Fibroblast of lung (primary cell): ENCODE data around the gene NPHP4. TPM values are rescaled to one million over a fixed set of nuclear protein-coding genes. Genes with fewer than 3 reads are reported as not detected.

Experiments
- DNase-seq, 2 donors: peaks; one replicate each; pipeline versions ENCODE4 v3.0.0 to v3.0.0-alpha.2; 2010; ENCODE audit warnings: low read depth in 2 of 2
- H2AFZ ChIP-seq: 2 replicates; pipeline ENCODE4 v1.5.1; 2012; ENCODE audit warnings: low read length, control low read depth, inconsistent platforms
- H3K27ac ChIP-seq: 2 replicates; pipeline ENCODE4 v1.5.1; 2011; ENCODE audit warnings: low read length, control low read depth; ENCODE audit not compliant: insufficient read depth
- H3K27me3 ChIP-seq: 2 replicates; pipeline ENCODE4 v1.5.1; 2011; ENCODE audit warnings: mild to moderate bottlenecking, low read length; ENCODE audit not compliant: control insufficient read depth, insufficient read depth
- H3K36me3 ChIP-seq: 2 replicates; pipeline ENCODE4 v1.5.1; 2011; ENCODE audit warnings: low read length; ENCODE audit not compliant: control insufficient read depth, insufficient read depth
- H3K4me1 ChIP-seq: 2 replicates; pipeline ENCODE4 v1.5.1; 2011; ENCODE audit warnings: low read length; ENCODE audit not compliant: control insufficient read depth, insufficient read depth; ENCODE audit errors: extremely low read depth
- H3K4me2 ChIP-seq: 2 replicates; pipeline ENCODE4 v1.5.1; 2011; ENCODE audit warnings: low read length, control low read depth; ENCODE audit not compliant: insufficient read depth; ENCODE audit errors: extremely low read depth
- H3K4me3 ChIP-seq, 4 experiments: fragments of 200-600 bp in 1 of 4; sonication (generic) in 1 of 4; replicated peaks in 1 of 4; 2 replicates each; pipeline ENCODE4 v1.5.1; 2011 to 2016; ENCODE audit warnings: low read length in 4 of 4, low read depth in 3 of 4, mild to moderate bottlenecking in 3 of 4, control low read depth in 2 of 4, inconsistent platforms in 1 of 4, mixed read lengths in 1 of 4; ENCODE audit not compliant: insufficient read depth in 1 of 4; ENCODE audit errors: control extremely low read depth in 1 of 4
- H3K79me2 ChIP-seq: 2 replicates; pipeline ENCODE4 v1.5.1; 2012; ENCODE audit warnings: mild to moderate bottlenecking, low read length, inconsistent platforms; ENCODE audit not compliant: control insufficient read depth, insufficient read depth
- H3K9ac ChIP-seq: 2 replicates; pipeline ENCODE4 v1.5.1; 2011; ENCODE audit warnings: mild to moderate bottlenecking, low read length, control low read depth; ENCODE audit not compliant: insufficient read depth
- H3K9me3 ChIP-seq: 2 replicates; pipeline ENCODE4 v1.5.1; 2012; ENCODE audit warnings: low read depth, low read length; ENCODE audit not compliant: control insufficient read depth, insufficient read depth
- H4K20me1 ChIP-seq: 2 replicates; pipeline ENCODE4 v1.5.1; 2011; ENCODE audit warnings: low read length; ENCODE audit not compliant: control insufficient read depth, insufficient read depth; ENCODE audit errors: extremely low read depth
- CTCF ChIP-seq, 2 donors: IDR thresholded peaks in 1 of 2; conservative IDR thresholded peaks in 1 of 2; 1 replicate in 1 of 2; 2 replicates in 1 of 2; pipeline ENCODE4 v1.5.1; 2011 to 2012; ENCODE audit warnings: low read length in 2 of 2, control low read depth in 1 of 2, inconsistent platforms in 1 of 2, low read depth in 1 of 2, mild to moderate bottlenecking in 1 of 2
- EZH2 ChIP-seq: IDR thresholded peaks from 2 replicates; pipeline ENCODE4 v1.5.1; 2012; ENCODE audit warnings: low read length, control low read depth, mild to moderate bottlenecking; ENCODE audit errors: missing control alignments
- polyA plus RNA-seq, 2 donors: library from polyadenylated mRNA; depleted of rRNA in 1 of 2; stranded (reverse) in 1 of 2; unstranded in 1 of 2; fragments of >200 nt; gene quantifications; 2 replicates each; pipeline ENCODE4 v1.2.1, GENCODE V29; 2011 to 2012; ENCODE audit warnings: missing spikeins in 1 of 2
- total RNA-seq: library from RNA; depleted of rRNA; stranded (reverse); fragments of >200 nt; gene quantifications from 2 replicates; pipeline ENCODE4 v1.2.1, GENCODE V29; 2014

The NPHP4 gene
- total and polyA plus RNA-seq, 2 donors (not counting 1 experiment from before 2014, with no cell fraction given), result 1.5 to 4.0 TPM

GRCh38 chr1:5982868-5983267, 9.4 kb downstream of the NPHP4 start:
- TF ChIP-seq CTCF (conservative IDR thresholded peaks at IDR 0.05 in 1 of 2, IDR thresholded peaks at IDR 0.05 in 1 of 2; ENCODE audit: low read depth in 1 of 2, low read length in 2 of 2), result no peak
- TF ChIP-seq EZH2, result no peak
- DNase-seq, result peak; percentile 45 to 58
- Histone ChIP-seq H3K4me3 (no peak overlapping the region), H4K20me1 (no peaks in the 10 kb centered on the region), H3K79me2 (no peaks in the 10 kb centered on the region), H3K27me3 (no peaks in the 10 kb centered on the region), H3K4me1 (no peaks in the 10 kb centered on the region), H3K9ac (no peak overlapping the region), H3K27ac (no peak overlapping the region), H3K9me3 (no peaks in the 10 kb centered on the region), H2AFZ (no peak overlapping the region), H3K4me2 (no peak overlapping the region), H3K36me3 (no peaks in the 10 kb centered on the region)

- H3K27ac ChIP-seq, result no peak overlapping the region
- H3K4me3 ChIP-seq, result no peak overlapping the region
- H2AFZ ChIP-seq, result no peak overlapping the region
- H3K79me2 ChIP-seq, result no peaks in the 10 kb centered on the region
- TF ChIP-seq CTCF (conservative IDR thresholded peaks at IDR 0.05 in 1 of 2, IDR thresholded peaks at IDR 0.05 in 1 of 2; ENCODE audit: low read depth in 1 of 2, low read length in 2 of 2) (no peak), EZH2 (no peak)
- H4K20me1 ChIP-seq, result no peaks in the 10 kb centered on the region
- H3K9ac ChIP-seq, result no peak overlapping the region
- no peaks in the 10 kb centered on the region for H3K36me3 ChIP-seq
- H3K27me3 ChIP-seq, result no peaks in the 10 kb centered on the region
- H3K9me3 ChIP-seq, result no peaks in the 10 kb centered on the region
- DNase-seq, result no peak
- H3K4me2 ChIP-seq, result no peak overlapping the region
- no peaks in the 10 kb centered on the region for H3K4me1 ChIP-seq
Observed at GRCh38 chr1:5982276-5982675, 9.9 kb downstream of the NPHP4 start.

- no peak for DNase-seq
- Histone ChIP-seq H3K4me3 (no peak overlapping the region), H2AFZ (no peak overlapping the region)
Observed at GRCh38 chr1:5981009-5981380, 11.2 kb downstream of the NPHP4 start.

More at GRCh38 chr1:5981009-5981380, 11.2 kb downstream of the NPHP4 start:
- Histone ChIP-seq H4K20me1 (no peaks in the 10 kb centered on the region), H3K36me3 (no peaks in the 10 kb centered on the region), H3K9ac (no peak overlapping the region), H3K27ac (no peak overlapping the region), H3K4me1 (no peaks in the 10 kb centered on the region), H3K27me3 (no peaks in the 10 kb centered on the region), H3K79me2 (no peaks in the 10 kb centered on the region), H3K9me3 (no peaks in the 10 kb centered on the region), H3K4me2 (no peak overlapping the region)
- TF ChIP-seq CTCF (conservative IDR thresholded peaks at IDR 0.05 in 1 of 2, IDR thresholded peaks at IDR 0.05 in 1 of 2; ENCODE audit: low read depth in 1 of 2, low read length in 2 of 2), result no peak
- TF ChIP-seq EZH2, result no peak
